GM13976 (cell line): Measurements from ENCODE around the gene MAD1L1.

ENCODE experiments used
- DNase-seq: peaks from one replicate; pipeline ENCODE4 v3.0.0; 2012; ENCODE audit warnings: low spot score
- CTCF ChIP-seq: IDR thresholded peaks from 2 replicates; pipeline ENCODE4 v1.5.1; 2012; ENCODE audit warnings: borderline replicate concordance, mild to moderate bottlenecking; ENCODE audit not compliant: insufficient read depth; ENCODE audit errors: extremely low read depth, missing control alignments, control extremely low read depth
- in situ Hi-C: fragments of 300-500 bp; cut with MboI; formaldehyde crosslinking; loops from one replicate; pipeline ENCODE4 v1.12.0; 2022; ENCODE audit warnings: low sequenced_read_pairs, mixed read lengths, inconsistent platforms; ENCODE audit not compliant: unreplicated experiment

The MAD1L1 gene

GRCh38 chr7:1852517-1853430, 380.0 kb downstream of the MAD1L1 start:
- no peak for DNase-seq
- TF ChIP-seq CTCF: no peak
- in situ Hi-C loops: no loop called here

- in situ Hi-C loops: no loop called here
- no peak for TF ChIP-seq CTCF
- DNase-seq: no peak
Observed at GRCh38 chr7:1851721-1852516, 380.8 kb downstream of the MAD1L1 start.

- in situ Hi-C loops: no loop called here
- no peak for TF ChIP-seq CTCF
- no peak for DNase-seq
Observed at GRCh38 chr7:1850976-1851571, 381.7 kb downstream of the MAD1L1 start.

GRCh38 chr7:1850111-1850975, 382.4 kb downstream of the MAD1L1 start:
- TF ChIP-seq CTCF: no peak
- in situ Hi-C loops: no loop called here
- DNase-seq: no peak

- in situ Hi-C loops: no loop called here
- no peak for TF ChIP-seq CTCF
- no peak for DNase-seq
Observed at GRCh38 chr7:1849351-1850041, 383.2 kb downstream of the MAD1L1 start.

- no peak for DNase-seq
- TF ChIP-seq CTCF: no peak
- in situ Hi-C loops: no loop called here
Observed at GRCh38 chr7:1848911-1849311, 383.8 kb downstream of the MAD1L1 start.
